Right lobe of liver (tissue), 4 donors: ENCODE data around the gene SLC9A6.

ENCODE experiments used
- POLR2A ChIP-seq: fragments of 450-650 bp; IDR thresholded peaks from one replicate; pipeline ENCODE4 v1.6.1; 2017; ENCODE audit warnings: antibody characterized with exemption, mild to moderate bottlenecking
- TF ChIP-seq, protein P1 (sequence below), 4 donors: fragments of 200-600 bp in 3 of 4; fragments of 450-650 bp in 1 of 4; IDR thresholded peaks; one replicate each; pipeline versions ENCODE4 v1.5.1 to v1.8.0; 2016 to 2022; ENCODE audit warnings: antibody characterized with exemption in 4 of 4, mild to moderate bottlenecking in 2 of 4
- donor health status: DM: no; HTN: no; CAD: no.
- donor health status: DM: no; HTN: no; CAD: no.
- donor health status: DM: no; HTN: yes; CAD: no.

DNA sequence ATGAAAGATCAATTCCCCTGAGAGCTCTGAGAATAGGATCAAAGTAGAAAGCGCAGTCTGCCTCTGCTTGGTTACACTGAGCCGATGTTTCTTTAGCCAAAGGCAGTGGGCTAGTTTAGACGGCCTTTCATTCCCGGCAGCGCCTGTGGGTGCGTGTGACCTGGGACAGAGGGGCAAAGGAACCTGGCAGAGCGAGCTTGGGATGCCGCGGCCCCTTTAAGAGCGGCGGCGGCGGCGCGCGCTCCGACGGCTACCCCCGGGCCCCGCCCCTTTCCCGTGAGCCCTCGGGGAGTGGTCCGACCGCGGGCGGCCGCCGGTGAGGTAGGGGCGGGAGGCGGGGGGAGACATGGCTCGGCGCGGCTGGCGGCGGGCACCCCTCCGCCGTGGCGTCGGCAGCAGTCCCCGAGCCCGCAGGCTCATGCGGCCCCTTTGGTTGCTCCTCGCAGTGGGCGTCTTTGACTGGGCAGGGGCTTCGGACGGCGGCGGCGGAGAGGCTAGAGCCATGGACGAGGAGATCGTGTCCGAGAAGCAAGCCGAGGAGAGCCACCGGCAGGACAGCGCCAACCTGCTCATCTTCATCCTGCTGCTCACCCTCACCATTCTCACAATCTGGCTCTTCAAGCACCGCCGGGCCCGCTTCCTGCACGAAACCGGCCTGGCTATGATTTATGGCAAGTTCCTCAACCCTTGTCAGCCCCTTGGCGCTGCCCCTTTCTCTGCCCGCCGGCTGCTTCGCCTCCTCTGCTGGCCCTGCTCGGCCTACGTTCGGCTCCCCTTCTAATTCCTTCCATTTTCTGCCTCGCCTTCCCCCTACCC lies at the start of gene SLC9A6:
- TF ChIP-seq, protein P1, sequence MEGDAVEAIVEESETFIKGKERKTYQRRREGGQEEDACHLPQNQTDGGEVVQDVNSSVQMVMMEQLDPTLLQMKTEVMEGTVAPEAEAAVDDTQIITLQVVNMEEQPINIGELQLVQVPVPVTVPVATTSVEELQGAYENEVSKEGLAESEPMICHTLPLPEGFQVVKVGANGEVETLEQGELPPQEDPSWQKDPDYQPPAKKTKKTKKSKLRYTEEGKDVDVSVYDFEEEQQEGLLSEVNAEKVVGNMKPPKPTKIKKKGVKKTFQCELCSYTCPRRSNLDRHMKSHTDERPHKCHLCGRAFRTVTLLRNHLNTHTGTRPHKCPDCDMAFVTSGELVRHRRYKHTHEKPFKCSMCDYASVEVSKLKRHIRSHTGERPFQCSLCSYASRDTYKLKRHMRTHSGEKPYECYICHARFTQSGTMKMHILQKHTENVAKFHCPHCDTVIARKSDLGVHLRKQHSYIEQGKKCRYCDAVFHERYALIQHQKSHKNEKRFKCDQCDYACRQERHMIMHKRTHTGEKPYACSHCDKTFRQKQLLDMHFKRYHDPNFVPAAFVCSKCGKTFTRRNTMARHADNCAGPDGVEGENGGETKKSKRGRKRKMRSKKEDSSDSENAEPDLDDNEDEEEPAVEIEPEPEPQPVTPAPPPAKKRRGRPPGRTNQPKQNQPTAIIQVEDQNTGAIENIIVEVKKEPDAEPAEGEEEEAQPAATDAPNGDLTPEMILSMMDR (IDR thresholded peaks at IDR 0.05): no peak
- TF ChIP-seq POLR2A: no peak
